SK-MEL-5 (cell line): ENCODE data around the gene TCF12. TPM values are rescaled to one million over a fixed set of nuclear protein-coding genes. Genes with fewer than 3 reads are reported as not detected.

Experiments
- DNase-seq: peaks from one replicate; pipeline ENCODE4 v3.0.0-alpha.2; 2016; ENCODE audit warnings: low read depth, low spot score
- in situ Hi-C: cut with HindIII; loops from 2 replicates; pipeline ENCODE4 v1.10.0; 2016; ENCODE audit warnings: low sequenced_read_pairs, high pct_unique_total_duplicates, low pct_unique_long_range_greater_than_20kb
- total RNA-seq: library from RNA; depleted of rRNA; stranded (reverse); fragments of >200 nt; shearing (Covaris generic); gene quantifications from 2 replicates; pipeline ENCODE4 v1.2.3, GENCODE V29; 2014

TCF12 gene
- total RNA-seq, 1 experiment from 2014 or later: 90.2 TPM

GRCh38 chr15:57285386-57285785 is 366.9 kb downstream of the TCF12 start:
- DNase-seq: no peak
- in situ Hi-C loops: no loop called here

- in situ Hi-C loops: no loop called here
Measured at GRCh38 chr15:57286446-57287122, 368.1 kb downstream of the TCF12 start.

GRCh38 chr15:57287123-57287521 is 368.7 kb downstream of the TCF12 start:
- DNase-seq: no peak

More at GRCh38 chr15:57286446-57287122, 368.1 kb downstream of the TCF12 start:
- DNase-seq: no peak

GRCh38 chr15:57288926-57289580 is 370.6 kb downstream of the TCF12 start:
- no peak for DNase-seq
- in situ Hi-C loops: no loop called here

More at GRCh38 chr15:57287123-57287521, 368.7 kb downstream of the TCF12 start:
- in situ Hi-C loops: no loop called here

- in situ Hi-C loops: no loop called here
- no peak for DNase-seq
Measured at GRCh38 chr15:57290187-57290586, 371.7 kb downstream of the TCF12 start.

- in situ Hi-C loops: no loop called here
- no peak for DNase-seq
Measured at GRCh38 chr15:57290826-57291225, 372.4 kb downstream of the TCF12 start.

- no peak for DNase-seq
- in situ Hi-C loops: no loop called here
Measured at GRCh38 chr15:57296473-57297162, 378.2 kb downstream of the TCF12 start.

- no peak for DNase-seq
- in situ Hi-C loops: no loop called here
Measured at GRCh38 chr15:57297163-57297593, 378.7 kb downstream of the TCF12 start.

- DNase-seq: no peak
- in situ Hi-C loops: no loop called here
Measured at GRCh38 chr15:57297630-57298029, 379.2 kb downstream of the TCF12 start.

GRCh38 chr15:57298204-57298603 is 379.8 kb downstream of the TCF12 start:
- DNase-seq: no peak
- in situ Hi-C loops: no loop called here

GRCh38 chr15:57298843-57299550 is 380.6 kb downstream of the TCF12 start:
- in situ Hi-C loops: no loop called here
- DNase-seq: no peak

GRCh38 chr15:57301307-57301706 is 382.9 kb downstream of the TCF12 start:
- DNase-seq: no peak
- in situ Hi-C loops: no loop called here

GRCh38 chr15:57302640-57303257 is 384.3 kb downstream of the TCF12 start:
- in situ Hi-C loops: no loop called here
- DNase-seq: no peak

GRCh38 chr15:57305009-57305408 is 386.6 kb downstream of the TCF12 start:
- DNase-seq: no peak
- in situ Hi-C loops: no loop called here

- in situ Hi-C loops: no loop called here
- peak; percentile 77 for DNase-seq
Measured at GRCh38 chr15:57306161-57306943, 387.9 kb downstream of the TCF12 start.

- DNase-seq: no peak
- in situ Hi-C loops: no loop called here
Measured at GRCh38 chr15:57306944-57307411, 388.5 kb downstream of the TCF12 start.
